ENCODE data around the gene OLA1. TPM values are rescaled to one million over a fixed set of nuclear protein-coding genes. Genes with fewer than 3 reads are reported as not detected.

The OLA1 gene
- polyA plus RNA-seq, 1 of the 3 experiments (the other 2 are of a cell fraction): 46.9 TPM

GRCh38 chr2:174036825-174037224 lies 211.5 kb downstream of the OLA1 start:
- DNase-seq: no peak
- ChIA-PET CTCF (interaction anchor here (1.7 kb wide), 2 partner anchors 11 to 15 kb away, joined by 5 to 8 read pairs; no protein-coding TSS in a partner anchor), POLR2A (no interaction called here)
- no peaks in the 10 kb centered on the region for H4K20me1 ChIP-seq (ENCODE audit: insufficient read depth)
- H3K4me2 ChIP-seq: no peak overlapping the region
- H3K27me3 ChIP-seq (ENCODE audit: insufficient read depth): no peaks in the 10 kb centered on the region
- H3F3A ChIP-seq (replicated peaks; ENCODE audit: insufficient read depth): peaks cover 9% of the 10 kb centered on the region
- peaks cover 6 to 14% of the 10 kb centered on the region in 2 experiments; a peak in 2 of 4 replicates for H3K4me1 ChIP-seq (ENCODE audit: control insufficient read depth in 1 of 2, insufficient read depth in 2 of 2, low read depth in 1 of 2, low read length in 1 of 2)
- H3K79me2 ChIP-seq (ENCODE audit: insufficient read depth): no peaks in the 10 kb centered on the region
- no peak overlapping the region for H2AFZ ChIP-seq (ENCODE audit: low read depth)
- H3K4me3 ChIP-seq (ENCODE audit: low read depth in 2 of 2, low read length in 1 of 2): no peak overlapping the region
- no peak overlapping the region for H3K27ac ChIP-seq (ENCODE audit: low read depth in 2 of 2, low read length in 1 of 2)
- H3K9ac ChIP-seq: no peak overlapping the region
- H3K9me3 ChIP-seq: no peaks in the 10 kb centered on the region
- no peaks in the 10 kb centered on the region for H3K36me3 ChIP-seq (replicated peaks in 1 of 2; ENCODE audit: control insufficient read depth in 1 of 2, insufficient read depth in 2 of 2, low read length in 1 of 2)
- H3K9me2 ChIP-seq: no peaks in the 10 kb centered on the region
- TF ChIP-seq POLR2AphosphoS5 (IDR thresholded peaks at IDR 0.05; ENCODE audit: low read depth, low read length) (no peak), REST (IDR thresholded peaks at IDR 0.05; ENCODE audit: low read depth, low read length) (no peak), TCF12 (IDR thresholded peaks at IDR 0.05) (no peak), ZBTB33 (IDR thresholded peaks at IDR 0.05; ENCODE audit: borderline replicate concordance, low read depth) (no peak), MAX (IDR thresholded peaks at IDR 0.05; ENCODE audit: low read depth) (no peak), JUND (IDR thresholded peaks at IDR 0.05) (no peak), RAD21 (IDR thresholded peaks at IDR 0.05; ENCODE audit: low read length) (no peak), FOXJ3 (CRISPR knock-in tag; IDR thresholded peaks at IDR 0.05) (no peak), USF1 (IDR thresholded peaks at IDR 0.05; ENCODE audit: borderline replicate concordance, low read depth) (no peak), CHD2 (IDR thresholded peaks at IDR 0.05; ENCODE audit: low read length, partially characterized antibody) (no peak), ELF1 (IDR thresholded peaks at IDR 0.05) (no peak), EP300 (IDR thresholded peaks at IDR 0.05; ENCODE audit: borderline replicate concordance in 1 of 2, low read depth in 1 of 2, low read length in 1 of 2) (no peak), PBX3 (IDR thresholded peaks at IDR 0.05) (no peak), CTCF (IDR thresholded peaks at IDR 0.05) (no peak), IRF3 (IDR thresholded peaks at IDR 0.05; ENCODE audit: low read depth, low read length) (no peak), MEF2A (IDR thresholded peaks at IDR 0.05; ENCODE audit: borderline replicate concordance, low read depth) (no peak)
